ENCODE data around the gene SERTAD3. TPM values are rescaled to one million over a fixed set of nuclear protein-coding genes. Genes with fewer than 3 reads are reported as not detected.

Gene SERTAD3
- total RNA-seq, 1 experiment from 2014 or later: 30.9 TPM

- H2AK5ac ChIP-seq (ENCODE audit: insufficient read length, low read length): no peak overlapping the region
- WGBS (ENCODE audit: extremely low coverage, insufficient read length, low lambda C conversion rate): no CpG with 5 or more reads among the region's 21 CpGs
- no peak overlapping the region for H3K56ac ChIP-seq (ENCODE audit: insufficient read length, low read depth, low read length)
- Mint-ChIP-seq H3K27ac (no peak overlapping the region; a peak in 1 of 7 replicates), H3K9me3 (peaks cover 0 to 2% of the 10 kb centered on the region in 2 experiments; a peak in 1 of 5 replicates), H3K36me3 (ENCODE audit: insufficient read depth in 1 of 3, low read depth in 3 of 3) (no peaks in the 10 kb centered on the region), H3K27me3 (ENCODE audit: low read depth) (peaks cover 7% of the 10 kb centered on the region), H3K4me1 (peaks cover 23 to 49% of the 10 kb centered on the region in 2 experiments), H3K4me3 (no peak overlapping the region)
- no peak overlapping the region for H2BK120ac ChIP-seq (ENCODE audit: low read depth, low read length, poor library complexity, severe bottlenecking)
- no peaks in the 10 kb centered on the region for H4K20me1 ChIP-seq (ENCODE audit: control insufficient read depth, insufficient read depth, insufficient read length)
- DNase-seq: no peak
- H3K4me2 ChIP-seq (ENCODE audit: insufficient read depth, insufficient read length, low read length): no peak overlapping the region
- H3K79me2 ChIP-seq (ENCODE audit: insufficient read depth, low read length): no peaks in the 10 kb centered on the region
- no peaks in the 10 kb centered on the region for H3K9me3 ChIP-seq (ENCODE audit: control insufficient read depth, low read depth, low read length)
- H3K27ac ChIP-seq (ENCODE audit: insufficient read length, low read depth, low read length): no peak overlapping the region
- no peak overlapping the region; the same call in 1 of the 2 replicates for H3K4ac ChIP-seq (ENCODE audit: low read depth, low read length)
- H3K23ac ChIP-seq (ENCODE audit: insufficient read length, low read depth, low read length): no peak overlapping the region
- no peak overlapping the region for H2BK20ac ChIP-seq (ENCODE audit: low read depth, low read length, poor library complexity, severe bottlenecking)
- no peak overlapping the region for H2AFZ ChIP-seq (ENCODE audit: low read length)
- H3K9ac ChIP-seq (ENCODE audit: extremely low read depth, insufficient read length, low read length): no peak overlapping the region
- no peaks in the 10 kb centered on the region for H3K23me2 ChIP-seq (ENCODE audit: insufficient read length, low read depth, low read length, poor library complexity, severe bottlenecking)
- H4K8ac ChIP-seq (replicated peaks; ENCODE audit: insufficient read length, low read depth, low read length): no peak overlapping the region
- H3K14ac ChIP-seq (ENCODE audit: insufficient read depth, low read length): no peak overlapping the region
- H2BK12ac ChIP-seq (ENCODE audit: insufficient read length, low read depth, low read length): no peak overlapping the region
- H3K4me1 ChIP-seq (ENCODE audit: insufficient read depth, low read length): peaks cover 3% of the 10 kb centered on the region; the same call in 1 of the 2 replicates
- no peaks in the 10 kb centered on the region for H3K79me1 ChIP-seq (ENCODE audit: insufficient read depth, low read depth, low read length, poor library complexity, severe bottlenecking)
- H4K91ac ChIP-seq (ENCODE audit: insufficient read length, low read depth, low read length): no peak overlapping the region
- H3K18ac ChIP-seq (ENCODE audit: insufficient read length, low read depth, low read length): no peak overlapping the region
- H2BK5ac ChIP-seq (ENCODE audit: insufficient read length, low read length): no peak overlapping the region
- no peaks in the 10 kb centered on the region for H3K27me3 ChIP-seq (ENCODE audit: insufficient read depth, low read length)
- H3T11ph ChIP-seq (ENCODE audit: low read length): no peak overlapping the region
- H2BK15ac ChIP-seq (ENCODE audit: low read depth, low read length): no peak overlapping the region
- H4K5ac ChIP-seq (ENCODE audit: insufficient read length, low read depth, low read length): no peak overlapping the region
- no peak for TF ChIP-seq CTCF (conservative IDR thresholded peaks at IDR 0.05)
Measured at GRCh38 chr19:40414542-40415535, 29.3 kb downstream of the SERTAD3 start.
